GM12873 (cell line): ENCODE data around the gene CD84.

Experiments
- CTCF ChIP-seq: IDR thresholded peaks from 2 replicates; pipeline ENCODE4 v1.5.1; 2012; ENCODE audit warnings: low read depth, mild to moderate bottlenecking, moderate library complexity, low read length, control low read depth; ENCODE audit not compliant: insufficient read depth; ENCODE audit errors: missing control alignments

Gene CD84

GRCh38 chr1:160546942-160547341 lies 32.4 kb downstream of the CD84 start:
- no peak for TF ChIP-seq CTCF

DNA sequence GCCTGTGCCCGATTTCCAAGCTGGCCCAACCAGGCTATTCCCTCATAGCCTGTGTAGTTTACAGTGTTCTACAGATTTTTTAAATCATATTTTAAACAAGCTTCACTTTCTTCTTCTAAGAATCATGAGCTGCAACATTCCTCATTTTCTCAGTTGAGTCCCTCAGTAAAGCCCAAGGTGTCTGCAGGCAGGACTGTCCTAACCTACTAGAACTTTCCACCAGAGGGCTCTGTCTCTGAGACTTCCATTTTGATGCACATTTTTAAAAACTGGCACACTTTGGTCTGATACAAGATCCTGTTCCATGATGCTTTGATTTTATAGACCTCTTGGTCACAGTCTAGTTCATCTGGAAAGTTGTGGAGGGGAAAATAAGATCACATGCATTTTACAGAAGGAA lies 34.6 kb downstream of the CD84 start:
- TF ChIP-seq CTCF: peak; percentile 69

DNA sequence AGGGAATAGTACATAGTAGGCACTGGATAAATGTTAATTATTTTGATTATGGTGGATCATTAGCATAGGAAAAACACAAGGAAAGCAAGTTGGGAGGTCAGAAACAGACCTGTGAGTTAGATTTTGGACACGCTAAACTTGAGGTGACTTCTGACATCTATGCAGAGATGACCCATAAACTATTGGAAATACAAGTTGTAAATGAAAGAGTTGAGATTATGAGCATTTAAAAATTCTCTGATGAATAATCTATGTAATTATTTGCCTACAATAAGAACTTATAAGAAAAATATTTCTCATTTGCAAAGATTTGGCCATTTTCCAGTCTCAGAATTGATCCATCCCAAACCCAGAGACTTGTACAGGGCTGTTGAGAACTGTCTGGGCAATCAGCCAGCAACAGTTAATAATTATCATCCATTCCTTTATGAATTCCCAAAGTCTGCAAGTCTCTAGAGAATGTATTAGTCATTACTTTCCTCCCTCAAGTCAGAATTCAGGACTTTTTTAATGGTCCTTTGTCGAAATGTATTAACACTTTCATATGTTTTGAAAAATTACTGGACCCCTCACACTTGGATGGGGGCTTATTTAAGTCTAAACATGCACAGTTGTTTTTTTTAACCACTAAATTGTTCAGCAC lies 36.9 kb downstream of the CD84 start:
- TF ChIP-seq CTCF: no peak

DNA sequence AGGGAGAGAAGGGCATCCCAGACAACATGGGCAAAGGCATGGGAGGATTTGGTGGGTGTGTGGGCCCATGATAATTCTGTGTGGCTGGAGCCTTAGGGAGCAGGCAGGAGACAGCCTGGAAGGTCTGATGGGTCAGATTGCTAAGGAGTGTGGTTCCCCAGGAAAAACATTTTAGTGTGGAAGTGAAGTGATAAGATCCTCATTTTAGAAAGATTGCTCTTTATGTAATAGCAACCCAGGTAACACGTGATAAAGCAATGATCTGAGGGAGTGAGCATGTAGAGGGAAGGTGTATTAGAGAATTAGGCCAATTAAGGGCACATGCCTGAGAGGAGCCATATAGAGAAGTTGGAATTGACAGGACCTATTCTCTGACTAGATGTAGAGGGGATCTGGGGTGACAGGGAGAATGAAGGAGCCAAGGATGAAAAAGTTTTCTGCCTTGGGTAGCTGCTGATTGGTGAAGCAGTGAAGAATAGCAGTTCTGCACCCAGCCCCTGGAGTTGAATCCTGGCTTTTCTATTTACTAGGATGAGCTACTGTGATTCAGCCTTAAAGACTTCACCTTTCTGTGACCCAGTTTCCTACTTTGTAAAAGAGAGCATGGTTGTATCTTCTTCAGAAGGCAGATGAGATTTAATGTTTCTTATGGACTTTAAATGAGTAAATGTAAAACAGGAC lies 37.5 kb downstream of the CD84 start:
- TF ChIP-seq CTCF: no peak

DNA sequence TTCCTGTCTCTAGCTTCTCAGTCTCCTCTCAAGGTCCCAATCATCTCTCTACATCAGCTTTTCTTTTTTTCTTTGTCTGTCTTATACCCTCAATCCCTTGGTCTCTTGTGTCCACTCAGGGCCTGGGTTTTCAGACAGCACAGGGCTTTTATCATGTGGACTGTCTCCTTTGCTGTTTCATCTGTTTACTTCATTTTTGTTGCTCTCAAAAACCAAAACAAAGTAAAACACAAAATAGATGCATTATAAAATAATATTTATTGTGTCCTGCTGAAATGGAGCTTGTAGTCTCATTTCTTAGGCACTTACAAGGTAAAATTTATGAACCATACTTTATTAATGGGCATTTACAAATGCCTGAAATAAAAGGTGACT lies 38.5 kb downstream of the CD84 start:
- no peak for TF ChIP-seq CTCF

GRCh38 chr1:160539990-160540858 lies 39.1 kb downstream of the CD84 start:
- TF ChIP-seq CTCF: no peak

GRCh38 chr1:160539684-160539989 lies 39.7 kb downstream of the CD84 start:
- TF ChIP-seq CTCF: no peak
